ENCODE results near the gene ABHD16B.
"Not testable (repeated sequence)": the region's sequence is repeated elsewhere in the genome, so short reads cannot be mapped to it uniquely, and the experiment has no call there.

The ABHD16B gene

GRCh38 chr20:63859166-63859699 is 2.1 kb upstream of the ABHD16B start:
- Mint-ChIP-seq H3K4me3 (peak overlapping the region; percentile 30), H3K36me3 (peaks cover 1% of the 10 kb centered on the region), H3K9me3 (no peaks in the 10 kb centered on the region), H3K27me3 (no peaks in the 10 kb centered on the region), H3K27ac (peak overlapping the region; percentile 80), H3K4me1 (peaks cover 41% of the 10 kb centered on the region)

GRCh38 chr20:63860325-63861051 is 810 bp upstream of the ABHD16B start:
- no peak overlapping the region for H3K27ac Mint-ChIP-seq
- peaks cover 41% of the 10 kb centered on the region for H3K4me1 Mint-ChIP-seq
- H3K9me3 Mint-ChIP-seq, result no peaks in the 10 kb centered on the region
- no peak overlapping the region for H3K4me3 Mint-ChIP-seq
- H3K27me3 Mint-ChIP-seq, result no peaks in the 10 kb centered on the region
- H3K36me3 Mint-ChIP-seq, result peaks cover 1% of the 10 kb centered on the region

GRCh38 chr20:63861981-63862901 is 943 bp downstream of the ABHD16B start:
- Mint-ChIP-seq H3K9me3 (no peaks in the 10 kb centered on the region), H3K4me1 (peaks cover 40% of the 10 kb centered on the region), H3K4me3 (no peak overlapping the region), H3K27me3 (no peaks in the 10 kb centered on the region), H3K27ac (no peak overlapping the region), H3K36me3 (peaks cover 1% of the 10 kb centered on the region)

GRCh38 chr20:63863021-63863797 is 1.9 kb downstream of the ABHD16B start:
- H3K36me3 Mint-ChIP-seq, result peaks cover 4% of the 10 kb centered on the region

GRCh38 chr20:63863798-63864544 is 2.7 kb downstream of the ABHD16B start:
- Mint-ChIP-seq H3K27me3 (no peaks in the 10 kb centered on the region), H3K4me1 (peaks cover 30% of the 10 kb centered on the region), H3K4me3 (peak overlapping the region; percentile 96), H3K9me3 (no peaks in the 10 kb centered on the region), H3K27ac (peak overlapping the region; percentile 95), H3K36me3 (peaks cover 6% of the 10 kb centered on the region)

More at GRCh38 chr20:63863021-63863797, 1.9 kb downstream of the ABHD16B start:
- H3K4me1 Mint-ChIP-seq, result peaks cover 34% of the 10 kb centered on the region
- H3K27me3 Mint-ChIP-seq, result no peaks in the 10 kb centered on the region
- no peaks in the 10 kb centered on the region for H3K9me3 Mint-ChIP-seq
- H3K27ac Mint-ChIP-seq, result peak overlapping the region; percentile 95
- peak overlapping the region; percentile 96 for H3K4me3 Mint-ChIP-seq

GRCh38 chr20:63864545-63864977 is 3.3 kb downstream of the ABHD16B start:
- Mint-ChIP-seq H3K4me1 (peaks cover 24% of the 10 kb centered on the region), H3K9me3 (no peaks in the 10 kb centered on the region), H3K36me3 (peaks cover 6% of the 10 kb centered on the region), H3K4me3 (peak overlapping the region; percentile 96), H3K27me3 (no peaks in the 10 kb centered on the region), H3K27ac (peak overlapping the region; percentile 95)

GRCh38 chr20:63864978-63865640 is 3.8 kb downstream of the ABHD16B start, which contains the start of gene TPD52L2:
TSS of gene TPD52L2 (plus strand) at chr20:63865270. CDS start at chr20:63865366, 96 bp downstream.
- Mint-ChIP-seq H3K27ac (peak within 1 kb of the TSS; percentile 97), H3K36me3 (peaks cover 6% of the 10 kb centered on the region), H3K9me3 (no peaks in the 10 kb centered on the region), H3K27me3 (no peaks in the 10 kb centered on the region), H3K4me3 (peak within 1 kb of the TSS; percentile 96), H3K4me1 (peaks cover 24% of the 10 kb centered on the region)

GRCh38 chr20:63867042-63867441 is 5.7 kb downstream of the ABHD16B start:
- H3K36me3 Mint-ChIP-seq, H3K27me3 Mint-ChIP-seq, H3K27ac Mint-ChIP-seq, H3K9me3 Mint-ChIP-seq: not testable (repeated sequence)
- peak overlapping the region; percentile 60 for H3K4me3 Mint-ChIP-seq
- peaks cover 24% of the 10 kb centered on the region for H3K4me1 Mint-ChIP-seq

- peak overlapping the region; percentile 45 for H3K4me3 Mint-ChIP-seq
- no peak overlapping the region for H3K27ac Mint-ChIP-seq
- peaks cover 6% of the 10 kb centered on the region for H3K36me3 Mint-ChIP-seq
- H3K9me3 Mint-ChIP-seq, result no peaks in the 10 kb centered on the region
- peaks cover 24% of the 10 kb centered on the region for H3K4me1 Mint-ChIP-seq
- no peaks in the 10 kb centered on the region for H3K27me3 Mint-ChIP-seq
Observed at GRCh38 chr20:63868264-63868663, 7.0 kb downstream of the ABHD16B start.

- peaks cover 8% of the 10 kb centered on the region for H3K4me1 Mint-ChIP-seq
- H3K9me3 Mint-ChIP-seq, result no peaks in the 10 kb centered on the region
- H3K36me3 Mint-ChIP-seq, result peaks cover 11% of the 10 kb centered on the region
- no peaks in the 10 kb centered on the region for H3K27me3 Mint-ChIP-seq
- peak overlapping the region; percentile 8 for H3K4me3 Mint-ChIP-seq
- peak overlapping the region; percentile 20 for H3K27ac Mint-ChIP-seq
Observed at GRCh38 chr20:63873477-63873971, 12.2 kb downstream of the ABHD16B start.

- not testable (repeated sequence) for H3K9me3 Mint-ChIP-seq, H3K27ac Mint-ChIP-seq, H3K4me3 Mint-ChIP-seq, H3K27me3 Mint-ChIP-seq, H3K4me1 Mint-ChIP-seq
- peaks cover 11% of the 10 kb centered on the region for H3K36me3 Mint-ChIP-seq
Observed at GRCh38 chr20:63874241-63874640, 12.9 kb downstream of the ABHD16B start.

GRCh38 chr20:63876489-63877036 is 15.3 kb downstream of the ABHD16B start:
- peaks cover 8% of the 10 kb centered on the region for H3K4me1 Mint-ChIP-seq
- H3K9me3 Mint-ChIP-seq, result no peaks in the 10 kb centered on the region

GRCh38 chr20:63877755-63878470 is 16.6 kb downstream of the ABHD16B start:
- H3K27me3 Mint-ChIP-seq, result no peaks in the 10 kb centered on the region
- H3K4me3 Mint-ChIP-seq, result no peak overlapping the region
- peaks cover 8% of the 10 kb centered on the region for H3K4me1 Mint-ChIP-seq
- H3K9me3 Mint-ChIP-seq, result no peaks in the 10 kb centered on the region
- no peak overlapping the region for H3K27ac Mint-ChIP-seq
- H3K36me3 Mint-ChIP-seq, result peaks cover 12% of the 10 kb centered on the region

More at GRCh38 chr20:63876489-63877036, 15.3 kb downstream of the ABHD16B start:
- Mint-ChIP-seq H3K27me3 (no peaks in the 10 kb centered on the region), H3K4me3 (no peak overlapping the region), H3K27ac (no peak overlapping the region), H3K36me3 (peaks cover 11% of the 10 kb centered on the region)
